Measurements from ENCODE around the gene SPATA13. TPM values are rescaled to one million over a fixed set of nuclear protein-coding genes. Genes with fewer than 3 reads are reported as not detected.

Gene SPATA13
- total RNA-seq, 1 experiment from 2014 or later, result 2.9 TPM

GRCh38 chr13:24223341-24224231, 63.1 kb downstream of the SPATA13 start:
- no peak for DNase-seq (ENCODE audit: low read depth)

GRCh38 chr13:24224232-24224680, 63.7 kb downstream of the SPATA13 start:
- DNase-seq (ENCODE audit: low read depth), result no peak

DNA sequence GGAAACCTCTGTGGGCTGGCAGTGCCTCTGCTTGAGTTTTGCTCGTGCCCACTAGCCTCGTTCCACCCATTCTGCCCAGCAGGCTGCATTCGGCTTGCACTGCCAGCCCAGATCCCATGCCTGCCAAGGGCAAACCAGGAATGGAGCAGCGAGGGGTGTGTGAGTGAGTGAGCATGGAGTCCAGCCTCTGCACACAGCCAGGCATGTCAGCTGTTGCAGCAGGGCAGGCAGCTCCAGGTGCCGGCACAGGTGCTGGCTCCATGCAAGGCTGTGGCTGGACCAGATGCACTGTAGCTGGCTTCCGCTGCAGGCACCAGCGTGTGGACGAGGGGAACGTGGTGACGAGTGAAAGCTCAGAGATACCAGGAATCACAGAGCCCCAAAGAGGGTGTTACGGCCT, 64.5 kb downstream of the SPATA13 start:
- no peak for DNase-seq (ENCODE audit: low read depth)

- DNase-seq (ENCODE audit: low read depth), result no peak
Measured at GRCh38 chr13:24225930-24226329, 65.4 kb downstream of the SPATA13 start.

GRCh38 chr13:24226762-24227161, 66.2 kb downstream of the SPATA13 start:
- DNase-seq (ENCODE audit: low read depth), result no peak

DNA sequence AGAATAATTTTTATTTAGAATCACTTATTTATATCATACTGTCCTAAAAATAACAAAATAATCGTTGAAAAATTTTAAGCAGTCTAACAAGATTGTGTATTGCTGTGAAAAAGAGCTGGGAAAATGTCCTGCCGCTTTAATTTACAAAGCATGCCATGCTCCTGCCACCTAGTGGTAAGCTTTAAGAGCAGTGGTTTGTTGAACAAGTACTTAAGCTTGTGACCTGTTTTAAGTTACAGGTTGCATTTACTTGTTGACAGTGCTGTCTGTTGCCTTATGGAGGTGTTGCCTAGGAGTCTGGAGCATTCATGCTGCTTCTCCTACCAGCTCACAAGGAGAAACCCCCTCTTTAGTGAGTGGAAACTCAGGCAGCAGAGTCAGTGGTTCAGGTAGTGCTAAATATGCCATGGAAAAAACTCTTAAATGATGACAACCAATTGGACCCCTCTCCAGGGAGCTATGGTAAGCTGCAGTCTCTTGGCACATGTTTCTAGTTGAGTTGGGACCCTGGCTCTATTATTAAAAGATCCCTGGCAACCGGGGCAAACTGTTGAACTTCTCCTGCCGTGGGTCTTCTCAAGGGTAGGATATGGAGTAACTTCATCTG, 68.4 kb downstream of the SPATA13 start:
- peak; percentile 45 for DNase-seq (ENCODE audit: low read depth)

DNA sequence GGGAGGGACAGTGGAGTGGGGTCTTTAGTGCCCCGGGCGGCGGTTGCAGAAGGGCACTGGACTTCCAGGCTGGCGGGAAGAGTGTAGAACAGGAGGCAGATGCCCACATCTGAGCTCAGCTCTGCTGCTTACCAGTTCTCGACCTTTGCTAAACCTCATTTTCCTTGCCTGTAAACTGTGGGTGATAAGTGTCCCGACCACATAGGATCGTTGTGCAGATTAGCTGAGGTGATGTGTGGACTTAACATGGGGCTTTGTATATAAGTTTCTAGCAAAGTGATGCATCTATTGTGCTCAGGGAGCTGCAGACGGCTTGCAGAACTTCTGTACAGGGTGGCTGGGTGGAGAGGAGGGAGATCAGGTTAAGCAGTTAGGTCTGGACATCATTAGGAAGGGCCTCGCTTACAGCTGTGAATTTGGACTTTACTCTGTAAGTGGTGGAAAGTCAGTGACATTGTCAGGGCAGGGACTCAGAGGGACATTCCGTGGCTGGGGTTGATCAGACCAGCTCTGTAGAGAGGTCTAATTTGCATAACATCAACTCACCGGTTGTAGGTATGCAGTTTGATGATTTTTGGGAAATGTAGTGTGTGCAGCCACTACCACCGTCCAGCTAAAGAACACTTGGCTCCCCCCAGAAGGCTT, 70.0 kb downstream of the SPATA13 start:
- DNase-seq (ENCODE audit: low read depth), result no peak

- DNase-seq (ENCODE audit: low read depth), result no peak
Measured at GRCh38 chr13:24231377-24231776, 70.9 kb downstream of the SPATA13 start.

DNA sequence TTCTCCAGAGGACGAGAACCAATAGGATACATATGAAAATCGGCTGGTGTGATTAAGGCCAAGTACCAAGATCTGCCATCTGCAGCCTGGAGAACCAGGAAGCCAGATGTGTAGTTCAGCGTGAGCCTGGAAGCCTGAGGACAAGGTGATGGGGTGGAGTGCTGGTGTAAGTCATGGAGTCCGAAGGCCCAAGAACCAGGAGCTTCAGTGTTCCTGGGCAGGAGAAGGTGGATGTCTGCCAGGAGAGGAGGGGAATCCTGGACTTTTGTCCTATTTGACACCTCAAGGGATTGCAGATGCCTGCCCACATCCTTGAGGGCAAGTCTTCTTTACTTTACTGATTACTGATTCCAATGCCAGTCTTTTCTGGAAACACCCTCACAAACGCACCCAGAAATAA, 71.5 kb downstream of the SPATA13 start:
- no peak for DNase-seq (ENCODE audit: low read depth)

DNA sequence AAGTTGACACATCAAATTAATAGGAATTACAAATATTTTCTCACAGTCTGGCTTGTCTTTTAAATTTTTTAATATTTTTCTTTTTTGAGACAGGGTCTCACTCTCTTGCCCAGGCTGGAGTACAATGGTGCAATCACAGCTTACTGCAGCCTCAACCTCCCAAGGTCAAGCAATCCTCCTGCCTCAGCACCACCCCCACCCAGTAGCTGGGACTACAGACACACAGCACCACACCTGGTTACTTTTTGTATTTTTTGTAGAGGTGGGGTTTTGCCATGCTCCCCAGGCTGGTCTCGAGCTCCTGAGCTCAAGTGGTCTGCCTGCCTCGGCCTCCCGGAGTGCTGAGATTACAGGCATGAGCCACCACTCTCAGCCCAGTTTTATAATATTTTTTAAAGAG, 72.0 kb downstream of the SPATA13 start:
- DNase-seq (ENCODE audit: low read depth), result no peak

DNA sequence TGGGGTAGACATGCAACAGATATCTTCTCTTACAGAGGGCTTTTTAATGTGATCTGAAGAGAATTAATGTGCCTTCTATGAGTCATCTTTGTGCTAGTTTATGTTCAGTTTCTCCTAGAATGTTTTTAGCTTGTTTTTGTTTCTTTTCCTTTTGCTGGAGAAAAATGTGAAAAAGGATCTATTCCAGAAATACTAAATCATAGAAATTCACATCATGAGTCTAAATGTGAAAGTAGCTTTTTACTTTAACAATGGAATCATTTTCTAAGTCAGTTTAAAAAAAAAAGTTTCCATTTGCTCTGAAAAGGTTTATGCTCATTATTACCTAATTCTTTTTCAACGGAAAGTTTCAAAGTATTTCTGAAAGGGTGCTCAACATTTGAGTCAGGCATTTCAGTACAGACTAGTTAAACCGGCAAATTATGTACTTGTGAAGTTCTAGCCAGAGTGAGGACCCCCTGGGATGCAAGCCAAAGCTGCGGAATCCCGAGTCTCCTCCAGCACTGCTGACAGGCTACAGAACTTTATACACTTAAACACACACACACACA, 72.9 kb downstream of the SPATA13 start:
- no peak for DNase-seq (ENCODE audit: low read depth)

DNA sequence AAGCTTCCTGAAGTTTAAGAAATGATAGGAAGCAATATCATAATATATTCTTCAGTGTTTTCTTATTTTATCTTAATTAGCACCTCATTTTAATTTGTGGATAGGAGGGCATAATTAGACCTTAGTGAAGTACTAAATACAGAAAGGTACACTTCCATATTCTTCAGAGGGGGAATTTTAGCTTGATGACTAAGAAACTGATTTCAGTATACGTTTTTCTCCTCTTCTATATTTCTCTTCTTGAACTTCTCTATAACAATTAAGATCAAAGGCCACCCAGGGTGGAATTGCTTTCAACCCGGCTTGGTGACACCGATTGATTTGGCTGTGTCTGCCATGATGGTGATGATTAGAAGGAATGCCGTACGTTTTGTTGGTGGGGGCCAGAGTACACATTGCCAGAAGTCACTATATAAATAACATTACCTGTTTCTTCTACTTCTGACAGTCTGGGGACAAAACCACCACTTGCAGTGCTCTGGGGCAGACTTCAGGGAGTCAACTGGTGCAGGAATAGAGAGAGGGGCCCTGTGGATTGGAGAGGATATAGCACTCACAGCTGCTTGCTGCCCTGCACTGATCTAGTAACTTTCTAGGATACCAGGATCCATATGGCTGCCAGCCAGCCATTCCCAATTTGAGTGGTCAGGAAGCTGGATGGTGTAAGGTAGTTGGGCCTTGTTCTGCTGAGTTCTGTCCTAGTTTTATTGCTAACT, 73.8 kb downstream of the SPATA13 start:
- DNase-seq (ENCODE audit: low read depth), result no peak

DNA sequence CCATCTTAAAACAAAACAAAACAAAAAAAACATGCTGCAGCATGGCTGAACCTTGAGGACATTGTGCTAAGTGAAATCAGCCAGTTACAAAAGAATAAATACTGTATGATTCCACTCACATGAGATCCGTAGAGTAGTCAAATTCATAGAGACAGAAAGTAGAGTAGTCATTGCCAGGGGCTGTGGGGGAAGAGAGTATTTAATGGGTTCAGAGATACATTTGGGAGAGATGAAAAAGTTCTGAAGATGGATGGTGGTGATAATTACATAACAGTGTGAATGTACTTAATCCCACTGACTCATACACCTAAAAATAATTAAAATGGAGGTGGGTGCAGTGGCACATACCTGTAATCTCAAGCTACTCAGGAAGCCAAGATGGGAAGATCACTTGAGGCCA, 76.8 kb downstream of the SPATA13 start:
- no peak for DNase-seq (ENCODE audit: low read depth)

DNA sequence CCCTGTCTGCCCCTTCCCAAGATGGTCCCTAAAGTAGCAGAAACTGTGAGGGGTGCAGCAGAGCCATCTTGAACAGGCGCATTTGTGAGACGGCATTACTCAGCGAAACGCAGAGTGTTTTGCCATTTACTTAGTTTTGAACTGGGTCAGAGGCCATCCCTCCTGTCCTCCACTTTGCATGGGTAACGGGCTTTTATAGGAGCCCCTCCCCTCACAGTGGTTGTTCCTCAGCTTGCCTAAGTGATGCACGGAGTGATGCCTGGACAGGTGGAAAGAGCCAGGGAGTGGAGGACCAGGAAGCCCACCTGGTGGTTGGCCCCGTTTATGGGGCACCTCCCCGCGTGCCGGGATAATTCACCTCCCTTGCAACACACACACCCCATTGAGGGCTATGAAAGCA, 80.8 kb downstream of the SPATA13 start:
- no peak for DNase-seq (ENCODE audit: low read depth)

- no peak for DNase-seq (ENCODE audit: low read depth)
Measured at GRCh38 chr13:24242100-24242499, 81.6 kb downstream of the SPATA13 start.

GRCh38 chr13:24243302-24243701, 82.8 kb downstream of the SPATA13 start:
- DNase-seq (ENCODE audit: low read depth), result no peak

DNA sequence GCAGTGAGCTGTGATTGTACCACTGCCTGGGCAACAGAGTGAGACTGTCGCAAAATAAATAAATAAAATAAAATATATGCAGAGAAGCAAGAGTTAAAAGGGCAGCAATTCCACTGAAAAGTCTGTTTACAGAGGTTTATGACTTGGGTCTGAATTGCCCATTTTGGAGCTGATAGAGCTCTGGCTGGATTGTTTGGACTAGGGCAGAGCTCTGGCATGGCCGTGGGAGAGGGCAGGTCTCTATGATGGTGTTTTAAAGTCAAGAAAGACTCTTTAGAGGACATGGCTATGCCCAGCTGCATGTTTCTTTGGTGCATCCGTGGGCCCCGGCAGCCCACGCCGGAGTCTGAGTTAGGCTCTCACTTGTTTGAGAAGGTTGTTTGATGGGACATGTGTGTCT, 84.3 kb downstream of the SPATA13 start:
- no peak for DNase-seq (ENCODE audit: low read depth)

- no peak for DNase-seq (ENCODE audit: low read depth)
Measured at GRCh38 chr13:24247016-24247415, 86.5 kb downstream of the SPATA13 start.

GRCh38 chr13:24249624-24250023, 89.1 kb downstream of the SPATA13 start:
- DNase-seq (ENCODE audit: low read depth), result no peak

- no peak for DNase-seq (ENCODE audit: low read depth)
Measured at GRCh38 chr13:24250376-24251057, 90.0 kb downstream of the SPATA13 start.

DNA sequence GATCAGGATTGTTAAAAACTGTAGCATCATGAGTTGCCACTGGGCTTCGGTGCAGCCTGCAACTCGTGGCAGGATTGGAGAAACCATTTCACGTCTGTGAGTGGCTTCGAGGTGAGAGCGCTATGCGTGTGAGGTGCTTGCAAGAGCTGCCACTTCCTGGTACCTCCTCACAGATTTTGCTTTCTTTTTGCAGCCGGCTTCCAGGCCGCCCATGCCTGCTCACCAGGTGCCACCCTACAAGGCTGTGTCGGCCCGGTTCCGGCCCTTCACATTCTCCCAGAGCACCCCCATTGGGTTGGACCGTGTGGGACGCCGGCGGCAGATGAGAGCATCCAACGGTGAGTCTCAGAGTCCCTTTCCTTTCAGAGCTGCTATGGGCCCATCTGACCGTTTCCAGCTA, 91.0 kb downstream of the SPATA13 start:
- DNase-seq (ENCODE audit: low read depth), result no peak
